Spleen (tissue), 7 donors: ENCODE results near the gene PAPOLA.

Experiments used
- CTCF ChIP-seq, 11 experiments: fragments of 200-600 bp in 7 of 11; fragments of 450-650 bp in 4 of 11; sonication (generic) in 4 of 11; IDR thresholded peaks in 8 of 11; conservative IDR thresholded peaks in 3 of 11; 1 replicate in 7 of 11; 2 replicates in 4 of 11; pipeline versions ENCODE4 v1.4.0 to v1.8.0; 2016 to 2021; ENCODE audit warnings: antibody characterized with exemption in 11 of 11, inconsistent platforms in 4 of 11, mild to moderate bottlenecking in 1 of 11
- POLR2A ChIP-seq, 3 donors: fragments of 450-650 bp; IDR thresholded peaks; one replicate each; pipeline ENCODE4 v1.5.1; 2017; ENCODE audit warnings: antibody characterized with exemption in 3 of 3, mild to moderate bottlenecking in 1 of 3
- POLR2AphosphoS5 ChIP-seq, 3 donors: sonication (generic); formaldehyde crosslinking; IDR thresholded peaks; one replicate each; pipeline ENCODE4 v1.5.1; 2017; ENCODE audit warnings: antibody characterized with exemption in 3 of 3
- donor health status: DM: no; HTN: no; CAD: no; lungs with moderate emphysema.
- donor health status: DM: no; HTN: no; CAD: no.
- donor health status: DM: no; HTN: no; CAD: no.

- TF ChIP-seq POLR2A (IDR thresholded peaks at IDR 0.05) (no peak), CTCF (IDR thresholded peaks at IDR 0.05 in 8 of 11, conservative IDR thresholded peaks at IDR 0.05 in 3 of 11) (no peak), POLR2AphosphoS5 (IDR thresholded peaks at IDR 0.05) (no peak)
These were observed 9.0 kb upstream of the PAPOLA start for GRCh38 chr14:96493178-96493577.
